ENCODE data around the gene SOWAHD. TPM values are rescaled to one million over a fixed set of nuclear protein-coding genes. Genes with fewer than 3 reads are reported as not detected.
"Not testable (repeated sequence)": the region's sequence is repeated elsewhere in the genome, so short reads cannot be mapped to it uniquely, and the experiment has no call there.

SOWAHD gene
- total RNA-seq, 4 donors from 2014 or later = 0.72 to 1.1 (median 0.79) TPM; not detected in 1

GRCh38 chrX:119758731-119759247, 401 bp downstream of the SOWAHD start:
- TF ChIP-seq CTCF (IDR thresholded peaks at IDR 0.05) = no peak
- DNase-seq (ENCODE audit: low spot score) = no peak
- peak; percentile 56 for ATAC-seq (ENCODE audit: low FRiP score)

- TF ChIP-seq CTCF (IDR thresholded peaks at IDR 0.05) = no peak
- ATAC-seq (ENCODE audit: low FRiP score) = no peak
- DNase-seq (ENCODE audit: low spot score) = no peak
These were observed 919 bp downstream of the SOWAHD start for GRCh38 chrX:119759248-119759766.

GRCh38 chrX:119760026-119760877, 1.9 kb downstream of the SOWAHD start:
- no peak for DNase-seq (ENCODE audit: low spot score)
- no peak for TF ChIP-seq CTCF (IDR thresholded peaks at IDR 0.05)
- ATAC-seq (ENCODE audit: low FRiP score) = no peak

GRCh38 chrX:119762718-119763117, 4.3 kb downstream of the SOWAHD start:
- no peak for TF ChIP-seq CTCF (IDR thresholded peaks at IDR 0.05)
- no peak for ATAC-seq (ENCODE audit: low FRiP score)
- no peak for DNase-seq (ENCODE audit: low spot score)

GRCh38 chrX:119763181-119763580, 4.8 kb downstream of the SOWAHD start:
- DNase-seq (ENCODE audit: low spot score) = no peak
- no peak for TF ChIP-seq CTCF (IDR thresholded peaks at IDR 0.05)
- no peak for ATAC-seq (ENCODE audit: low FRiP score)

- no peak for TF ChIP-seq CTCF (IDR thresholded peaks at IDR 0.05)
- no peak for ATAC-seq (ENCODE audit: low FRiP score)
- DNase-seq (ENCODE audit: low spot score) = no peak
These were observed 5.5 kb downstream of the SOWAHD start for GRCh38 chrX:119763836-119764387.

GRCh38 chrX:119768436-119768835, 10.0 kb downstream of the SOWAHD start:
- not testable (repeated sequence) for DNase-seq (ENCODE audit: low spot score); ATAC-seq (ENCODE audit: low FRiP score)

- DNase-seq (ENCODE audit: low spot score); ATAC-seq (ENCODE audit: low FRiP score): not testable (repeated sequence)
These were observed 11.0 kb downstream of the SOWAHD start for GRCh38 chrX:119769388-119769787.

All from omental fat pad (tissue), 4 donors.